ENCODE measurements around the gene DENND5B. TPM values are rescaled to one million over a fixed set of nuclear protein-coding genes. Genes with fewer than 3 reads are reported as not detected.

Gene DENND5B
- polyA plus RNA-seq, 4 donors, result 4.1 to 36.9 (median 8.2) TPM

- Histone ChIP-seq H3K9me3 (ENCODE audit: control insufficient read depth in 2 of 2, insufficient read depth in 1 of 2, low read depth in 1 of 2, low read length in 1 of 2) (no peaks in the 10 kb centered on the region), H3K4me3 (ENCODE audit: low read depth in 1 of 3, low read length in 3 of 3) (no peak overlapping the region), H3K36me3 (ENCODE audit: control insufficient read depth in 3 of 3, insufficient read depth in 2 of 3, low read depth in 1 of 3, low read length in 3 of 3) (peaks cover 0 to 3% (median 0%) of the 10 kb centered on the region in 3 donors), H3K27me3 (ENCODE audit: control insufficient read depth in 3 of 3, insufficient read depth in 3 of 3, low read length in 3 of 3) (no peaks in the 10 kb centered on the region), H3K4me1 (ENCODE audit: control insufficient read depth in 3 of 3, insufficient read depth in 2 of 3, low read depth in 1 of 3, low read length in 2 of 3) (peaks cover 2 to 7% (median 4%) of the 10 kb centered on the region in 3 donors), H3K27ac (ENCODE audit: low read depth in 1 of 3, low read length in 2 of 3) (no peak overlapping the region)
- FAIRE-seq, result no peak
- DNase-seq, result no peak
These were observed 71.4 kb downstream of the DENND5B start for GRCh38 chr12:31519511-31519910.

GRCh38 chr12:31518680-31519227 lies 72.2 kb downstream of the DENND5B start:
- DNase-seq (no peak), FAIRE-seq (no peak)
- Histone ChIP-seq H3K36me3 (ENCODE audit: control insufficient read depth in 3 of 3, insufficient read depth in 2 of 3, low read depth in 1 of 3, low read length in 3 of 3) (peaks cover 0 to 3% (median 0%) of the 10 kb centered on the region in 3 donors), H3K9me3 (ENCODE audit: control insufficient read depth in 2 of 2, insufficient read depth in 1 of 2, low read depth in 1 of 2, low read length in 1 of 2) (no peaks in the 10 kb centered on the region), H3K4me1 (ENCODE audit: control insufficient read depth in 3 of 3, insufficient read depth in 2 of 3, low read depth in 1 of 3, low read length in 2 of 3) (peaks cover 2 to 7% (median 4%) of the 10 kb centered on the region in 3 donors), H3K4me3 (ENCODE audit: low read depth in 1 of 3, low read length in 3 of 3) (no peak overlapping the region), H3K27ac (ENCODE audit: low read depth in 1 of 3, low read length in 2 of 3) (no peak overlapping the region), H3K27me3 (ENCODE audit: control insufficient read depth in 3 of 3, insufficient read depth in 3 of 3, low read length in 3 of 3) (no peaks in the 10 kb centered on the region)
- WGBS, 3 donors, result 45 to 54% (median 52%) methylated on average over 4 of the region's 4 CpGs

DNA sequence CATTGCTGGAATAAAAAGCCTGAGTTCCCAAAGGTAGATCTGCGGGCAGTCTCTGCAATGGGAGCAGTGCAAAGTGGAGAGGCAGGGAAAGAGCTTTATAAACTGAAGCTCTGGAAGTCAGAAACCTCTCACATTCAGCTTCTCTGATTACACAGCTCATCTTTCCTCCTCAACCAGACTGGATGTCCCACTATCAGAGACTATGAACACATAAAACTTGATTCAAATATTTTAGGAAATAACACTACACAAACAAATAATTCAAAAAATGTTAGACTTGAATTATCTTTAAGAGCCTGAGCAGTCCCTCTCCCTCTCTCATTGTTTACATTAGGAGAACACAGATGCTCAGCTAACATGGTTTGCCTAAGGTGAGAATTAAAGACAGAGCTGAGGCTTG lies 72.9 kb downstream of the DENND5B start:
- Histone ChIP-seq H3K4me3 (ENCODE audit: low read depth in 1 of 3, low read length in 3 of 3) (no peak overlapping the region), H3K9me3 (ENCODE audit: control insufficient read depth in 2 of 2, insufficient read depth in 1 of 2, low read depth in 1 of 2, low read length in 1 of 2) (no peaks in the 10 kb centered on the region), H3K27ac (ENCODE audit: low read depth in 1 of 3, low read length in 2 of 3) (no peak overlapping the region), H3K4me1 (ENCODE audit: control insufficient read depth in 3 of 3, insufficient read depth in 2 of 3, low read depth in 1 of 3, low read length in 2 of 3) (peaks cover 2 to 7% (median 4%) of the 10 kb centered on the region in 3 donors), H3K36me3 (ENCODE audit: control insufficient read depth in 3 of 3, insufficient read depth in 2 of 3, low read depth in 1 of 3, low read length in 3 of 3) (peaks cover 0 to 3% (median 0%) of the 10 kb centered on the region in 3 donors), H3K27me3 (ENCODE audit: control insufficient read depth in 3 of 3, insufficient read depth in 3 of 3, low read length in 3 of 3) (no peaks in the 10 kb centered on the region)
- 41 to 71% (median 70%) methylated on average over 1 of the region's 1 CpG for WGBS, 3 donors
- DNase-seq (no peak), FAIRE-seq (no peak)

- WGBS, 3 donors, result 48 to 73% (median 67%) methylated on average over 2 of the region's 2 CpGs
- DNase-seq (no peak), FAIRE-seq (no peak)
- H3K4me1 ChIP-seq (ENCODE audit: control insufficient read depth in 3 of 3, insufficient read depth in 2 of 3, low read depth in 1 of 3, low read length in 2 of 3), result peaks cover 2 to 4% (median 3%) of the 10 kb centered on the region in 3 donors
- no peaks in the 10 kb centered on the region for H3K9me3 ChIP-seq (ENCODE audit: control insufficient read depth in 2 of 2, insufficient read depth in 1 of 2, low read depth in 1 of 2, low read length in 1 of 2)
- H3K27me3 ChIP-seq (ENCODE audit: control insufficient read depth in 3 of 3, insufficient read depth in 3 of 3, low read length in 3 of 3), result no peaks in the 10 kb centered on the region
- H3K4me3 ChIP-seq (ENCODE audit: low read depth in 1 of 3, low read length in 3 of 3), result no peak overlapping the region
- no peak overlapping the region for H3K27ac ChIP-seq (ENCODE audit: low read depth in 1 of 3, low read length in 2 of 3)
- H3K36me3 ChIP-seq (ENCODE audit: control insufficient read depth in 3 of 3, insufficient read depth in 2 of 3, low read depth in 1 of 3, low read length in 3 of 3), result peaks cover 0 to 3% (median 0%) of the 10 kb centered on the region in 3 donors
These were observed 74.2 kb downstream of the DENND5B start for GRCh38 chr12:31516702-31517101.

DNA sequence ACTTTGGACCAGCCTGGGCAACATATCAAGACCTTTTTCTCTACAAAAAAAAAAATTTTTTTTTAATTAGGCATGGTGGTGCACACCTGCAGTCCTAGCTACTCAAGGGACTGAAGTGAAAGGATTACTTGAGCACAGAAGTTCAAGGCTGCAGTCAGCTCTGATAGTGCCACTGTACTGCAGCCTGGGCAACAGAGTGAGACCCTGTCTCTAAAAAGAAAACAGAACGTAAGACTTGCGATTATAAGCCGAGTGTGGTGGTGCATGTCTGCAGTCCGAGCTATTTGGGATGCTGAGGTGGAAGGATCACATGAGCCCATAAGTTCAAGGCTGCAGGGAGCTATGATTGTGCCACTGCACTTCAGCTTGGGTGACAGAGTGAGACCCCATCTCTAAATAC lies 76.0 kb downstream of the DENND5B start:
- no peak for FAIRE-seq

DNA sequence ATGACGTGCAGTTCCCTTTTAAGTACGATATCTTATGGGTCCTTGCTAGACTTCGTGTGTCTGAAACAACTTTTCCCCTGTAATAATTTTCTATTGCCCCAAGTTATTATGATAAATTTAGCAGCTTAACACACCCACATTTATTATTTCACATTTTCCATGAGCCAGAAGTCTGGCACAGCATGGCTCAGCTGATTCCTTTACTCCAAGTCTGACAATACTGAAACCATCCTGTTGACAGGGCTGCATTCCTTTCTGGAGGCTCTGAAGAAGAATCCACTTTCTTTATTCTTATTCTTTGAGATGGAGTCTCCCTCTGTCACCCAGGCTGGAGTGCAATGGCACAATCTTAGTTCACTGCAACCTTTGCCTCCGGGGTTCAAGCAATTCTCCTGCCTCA lies 80.9 kb downstream of the DENND5B start:
- Histone ChIP-seq H3K4me3 (ENCODE audit: low read depth in 1 of 3, low read length in 3 of 3) (no peak overlapping the region), H3K36me3 (ENCODE audit: control insufficient read depth in 3 of 3, insufficient read depth in 2 of 3, low read depth in 1 of 3, low read length in 3 of 3) (peaks cover 0 to 5% (median 0%) of the 10 kb centered on the region in 3 donors), H3K4me1 (ENCODE audit: control insufficient read depth in 3 of 3, insufficient read depth in 2 of 3, low read depth in 1 of 3, low read length in 2 of 3) (no peaks in the 10 kb centered on the region), H3K27me3 (ENCODE audit: control insufficient read depth in 3 of 3, insufficient read depth in 3 of 3, low read length in 3 of 3) (no peaks in the 10 kb centered on the region), H3K9me3 (ENCODE audit: control insufficient read depth in 2 of 2, insufficient read depth in 1 of 2, low read depth in 1 of 2, low read length in 1 of 2) (peaks cover 0 to 9% of the 10 kb centered on the region in 2 donors), H3K27ac (ENCODE audit: low read depth in 1 of 3, low read length in 2 of 3) (no peak overlapping the region)
- no peak for DNase-seq
- FAIRE-seq, result no peak
- WGBS, 3 donors, result 32 to 69% (median 50%) methylated on average over 4 of the region's 4 CpGs

More for the DNA sequence above, 76.0 kb downstream of the DENND5B start:
- Histone ChIP-seq H3K9me3 (ENCODE audit: control insufficient read depth in 2 of 2, insufficient read depth in 1 of 2, low read depth in 1 of 2, low read length in 1 of 2) (no peaks in the 10 kb centered on the region), H3K4me1 (ENCODE audit: control insufficient read depth in 3 of 3, insufficient read depth in 2 of 3, low read depth in 1 of 3, low read length in 2 of 3) (peaks cover 2 to 4% (median 3%) of the 10 kb centered on the region in 3 donors), H3K27me3 (ENCODE audit: control insufficient read depth in 3 of 3, insufficient read depth in 3 of 3, low read length in 3 of 3) (no peaks in the 10 kb centered on the region), H3K4me3 (ENCODE audit: low read depth in 1 of 3, low read length in 3 of 3) (no peak overlapping the region), H3K27ac (ENCODE audit: low read depth in 1 of 3, low read length in 2 of 3) (no peak overlapping the region), H3K36me3 (ENCODE audit: control insufficient read depth in 3 of 3, insufficient read depth in 2 of 3, low read depth in 1 of 3, low read length in 3 of 3) (peaks cover 0 to 5% (median 0%) of the 10 kb centered on the region in 3 donors)
- no peak for DNase-seq
- 94 to 96% (median 96%) methylated on average over 4 of the region's 4 CpGs for WGBS, 3 donors

DNA sequence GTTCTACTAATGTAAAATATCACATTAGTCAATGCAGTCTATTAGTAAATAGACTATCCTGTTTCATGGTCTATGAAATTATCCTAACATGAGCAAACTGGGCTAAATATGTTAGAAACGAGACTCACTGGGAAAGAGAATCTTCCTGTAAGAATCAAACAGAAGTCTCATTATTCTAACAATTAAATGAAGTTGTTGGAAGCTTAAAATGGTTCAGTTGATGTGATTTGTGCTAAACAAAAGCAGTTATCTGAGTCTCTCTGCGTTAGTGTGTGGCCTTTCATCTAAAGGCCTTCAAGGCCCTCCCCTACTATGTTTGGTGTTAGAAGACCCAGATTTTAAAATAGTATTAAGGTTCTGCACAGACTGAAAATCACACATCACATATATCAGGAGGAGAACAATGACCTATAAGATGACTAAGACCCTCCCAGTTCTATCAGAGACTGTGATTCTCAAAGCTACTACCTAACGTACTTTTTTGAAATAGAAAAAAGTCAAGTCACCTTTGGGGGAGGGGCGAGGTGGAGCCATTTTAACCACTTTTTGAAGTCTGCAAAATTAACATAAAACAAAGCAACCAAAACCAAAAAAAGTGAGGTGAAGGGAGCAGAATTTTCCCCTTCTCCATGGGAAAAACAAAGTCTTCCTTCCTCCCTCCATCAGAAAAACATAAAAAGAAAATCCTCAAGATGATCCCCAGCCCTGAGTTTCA lies 82.3 kb downstream of the DENND5B start:
- 76 to 89% (median 84%) methylated on average over 4 of the region's 4 CpGs for WGBS, 3 donors
- no peaks in the 10 kb centered on the region for H3K4me1 ChIP-seq (ENCODE audit: control insufficient read depth in 3 of 3, insufficient read depth in 2 of 3, low read depth in 1 of 3, low read length in 2 of 3)
- no peak for DNase-seq
- no peak overlapping the region for H3K27ac ChIP-seq (ENCODE audit: low read depth in 1 of 3, low read length in 2 of 3)
- H3K9me3 ChIP-seq (ENCODE audit: control insufficient read depth in 2 of 2, insufficient read depth in 1 of 2, low read depth in 1 of 2, low read length in 1 of 2), result peaks cover 0 to 10% of the 10 kb centered on the region in 2 donors
- no peak overlapping the region for H3K4me3 ChIP-seq (ENCODE audit: low read depth in 1 of 3, low read length in 3 of 3)
- FAIRE-seq, result no peak
- H3K36me3 ChIP-seq (ENCODE audit: control insufficient read depth in 3 of 3, insufficient read depth in 2 of 3, low read depth in 1 of 3, low read length in 3 of 3), result peaks cover 0 to 2% (median 0%) of the 10 kb centered on the region in 3 donors
- no peaks in the 10 kb centered on the region for H3K27me3 ChIP-seq (ENCODE audit: control insufficient read depth in 3 of 3, insufficient read depth in 3 of 3, low read length in 3 of 3)

DNA sequence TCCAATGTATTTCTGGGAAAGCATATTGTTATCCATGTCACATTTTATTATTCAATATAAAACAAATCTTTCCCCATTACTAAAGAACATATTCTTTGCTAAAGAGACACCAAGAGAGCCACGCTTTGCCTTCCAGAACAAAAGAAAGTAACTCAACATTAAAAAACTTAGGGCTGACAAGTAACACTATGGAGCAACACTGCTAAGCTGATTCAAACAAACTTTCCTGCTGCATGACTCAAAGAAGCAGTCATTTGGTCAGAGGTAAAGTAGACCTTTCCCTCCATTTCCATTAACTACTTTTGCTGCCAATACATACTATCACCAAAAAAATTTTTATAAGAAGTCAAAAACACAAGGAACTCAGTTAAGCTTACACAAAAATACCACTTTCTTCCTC lies 83.0 kb downstream of the DENND5B start:
- Histone ChIP-seq H3K9me3 (ENCODE audit: control insufficient read depth in 2 of 2, insufficient read depth in 1 of 2, low read depth in 1 of 2, low read length in 1 of 2) (peaks cover 0 to 10% of the 10 kb centered on the region in 2 donors), H3K4me1 (ENCODE audit: control insufficient read depth in 3 of 3, insufficient read depth in 2 of 3, low read depth in 1 of 3, low read length in 2 of 3) (no peaks in the 10 kb centered on the region), H3K36me3 (ENCODE audit: control insufficient read depth in 3 of 3, insufficient read depth in 2 of 3, low read depth in 1 of 3, low read length in 3 of 3) (peaks cover 0 to 2% (median 0%) of the 10 kb centered on the region in 3 donors), H3K27ac (ENCODE audit: low read depth in 1 of 3, low read length in 2 of 3) (no peak overlapping the region), H3K27me3 (ENCODE audit: control insufficient read depth in 3 of 3, insufficient read depth in 3 of 3, low read length in 3 of 3) (no peaks in the 10 kb centered on the region), H3K4me3 (ENCODE audit: low read depth in 1 of 3, low read length in 3 of 3) (no peak overlapping the region)
- FAIRE-seq (no peak), DNase-seq (no peak)
- 92 to 98% (median 94%) methylated on average over 1 of the region's 1 CpG for whole genome bisulfite sequencing, 3 donors

Measured in small intestine (tissue), 7 donors.